GM19438 (cell line): ENCODE results near the gene RELN.
"Not testable (repeated sequence)": the region's sequence is repeated elsewhere in the genome, so short reads cannot be mapped to it uniquely, and the experiment has no call there.

ENCODE experiments used
- ATAC-seq: cut with Tn5 transposase; IDR thresholded peaks from one replicate; pipeline ENCODE4 v1.9.1; 2021; ENCODE audit warnings: low read depth; ENCODE audit not compliant: unreplicated experiment

Gene RELN

GRCh38 chr7:103857435-103857834 is 132.0 kb downstream of the RELN start:
- no peak for ATAC-seq

GRCh38 chr7:103856929-103857328 is 132.5 kb downstream of the RELN start:
- no peak for ATAC-seq

- ATAC-seq = no peak
Observed at GRCh38 chr7:103855671-103856070, 133.8 kb downstream of the RELN start.

GRCh38 chr7:103854611-103855010 is 134.8 kb downstream of the RELN start:
- no peak for ATAC-seq

GRCh38 chr7:103851357-103851756 is 138.1 kb downstream of the RELN start:
- ATAC-seq = no peak

GRCh38 chr7:103843689-103844480 is 145.6 kb downstream of the RELN start:
- ATAC-seq = no peak

GRCh38 chr7:103833401-103833800 is 156.1 kb downstream of the RELN start:
- ATAC-seq = no peak

- no peak for ATAC-seq
Observed at GRCh38 chr7:103832438-103832837, 157.0 kb downstream of the RELN start.

- ATAC-seq = no peak
Observed at GRCh38 chr7:103824251-103824650, 165.2 kb downstream of the RELN start.

GRCh38 chr7:103823084-103823483 is 166.4 kb downstream of the RELN start:
- no peak for ATAC-seq

- ATAC-seq = no peak
Observed at GRCh38 chr7:103821092-103821491, 168.4 kb downstream of the RELN start.

- ATAC-seq = not testable (repeated sequence)
Observed at GRCh38 chr7:103815972-103816371, 173.5 kb downstream of the RELN start.

- ATAC-seq = no peak
Observed at GRCh38 chr7:103813970-103814369, 175.5 kb downstream of the RELN start.

- ATAC-seq = no peak
Observed at GRCh38 chr7:103811997-103812396, 177.5 kb downstream of the RELN start.

- no peak for ATAC-seq
Observed at GRCh38 chr7:103811290-103811689, 178.2 kb downstream of the RELN start.

- ATAC-seq = no peak
Observed at GRCh38 chr7:103810112-103810744, 179.2 kb downstream of the RELN start.

GRCh38 chr7:103809229-103809994 is 180.0 kb downstream of the RELN start:
- peak; percentile 51 for ATAC-seq

- ATAC-seq = no peak
Observed at GRCh38 chr7:103805346-103805745, 184.1 kb downstream of the RELN start.

- ATAC-seq = no peak
Observed at GRCh38 chr7:103803631-103804030, 185.8 kb downstream of the RELN start.

GRCh38 chr7:103799298-103799697 is 190.2 kb downstream of the RELN start:
- no peak for ATAC-seq

- no peak for ATAC-seq
Observed at GRCh38 chr7:103797647-103798307, 191.7 kb downstream of the RELN start.
